GM12872 (cell line): Measurements from ENCODE around the gene SHC3.

Source experiments
- CTCF ChIP-seq: IDR thresholded peaks from 3 replicates; pipeline ENCODE4 v1.5.1; 2011; ENCODE audit warnings: low read depth, mild to moderate bottlenecking, low read length, moderate library complexity; ENCODE audit not compliant: insufficient read depth

Gene SHC3

GRCh38 chr9:89185980-89186379 is 7.4 kb upstream of the SHC3 start:
- TF ChIP-seq CTCF, result no peak

- peak; percentile 25; the same call in 1 of the 3 replicates for TF ChIP-seq CTCF
Observed at GRCh38 chr9:89183146-89183545, 4.5 kb upstream of the SHC3 start.

- no peak for TF ChIP-seq CTCF
Observed at GRCh38 chr9:89182369-89182768, 3.8 kb upstream of the SHC3 start.

GRCh38 chr9:89179895-89180734 is 1.5 kb upstream of the SHC3 start:
- no peak for TF ChIP-seq CTCF

- no peak for TF ChIP-seq CTCF
Observed at GRCh38 chr9:89179540-89179894, 899 bp upstream of the SHC3 start.

GRCh38 chr9:89178830-89179539 is 367 bp upstream of the SHC3 start:
- no peak for TF ChIP-seq CTCF

GRCh38 chr9:89177012-89177943 is 1.3 kb downstream of the SHC3 start:
- no peak for TF ChIP-seq CTCF
